Activated CD8-positive, alpha-beta memory T cell treated with anti-CD3 and anti-CD28 coated beads, Interleukin-2, amount 10 ng/mL, durations not matched to agents 7 days and 5 days (primary cell): ENCODE results near the gene KYAT1. TPM values are rescaled to one million over a fixed set of nuclear protein-coding genes. Genes with fewer than 3 reads are reported as not detected.

Experiments
- ATAC-seq: fragments of 150-1000 bp; cut with Tn5 transposase; one replicate; pipeline ENCODE4 v1.10.0; 2021; ENCODE audit warnings: moderate library complexity
- CTCF ChIA-PET: fragments of 350-600 bp; sonication (Branson Sonifier 250); formaldehyde crosslinking; loops from one replicate; lab custom pipeline; 2021; ENCODE audit warnings: antibody characterized with exemption; lab: Charles Lee
- DNase-seq: peaks from one replicate; pipeline ENCODE4 v3.0.0-alpha.2; 2020
- H3K27ac Mint-ChIP-seq: one replicate; pipeline ENCODE4 v1.8.0; 2021; ENCODE audit warnings: mild to moderate bottlenecking, mixed read lengths
- H3K27me3 Mint-ChIP-seq: one replicate; pipeline ENCODE4 v1.8.0; 2021; ENCODE audit warnings: mixed read lengths
- H3K36me3 Mint-ChIP-seq: one replicate; pipeline ENCODE4 v1.8.0; 2021; ENCODE audit warnings: mild to moderate bottlenecking, mixed read lengths
- H3K4me1 Mint-ChIP-seq: one replicate; pipeline ENCODE4 v1.8.0; 2021; ENCODE audit warnings: mixed read lengths
- H3K4me3 Mint-ChIP-seq: one replicate; pipeline ENCODE4 v1.8.0; 2021; ENCODE audit warnings: mild to moderate bottlenecking, moderate library complexity, mixed read lengths
- H3K9me3 Mint-ChIP-seq: one replicate; pipeline ENCODE4 v1.8.0; 2022; ENCODE audit warnings: low read depth, mixed read lengths
- total RNA-seq, 2 experiments: library from RNA; stranded (reverse); gene quantifications; one replicate each; pipeline ENCODE4 v1.2.3, GENCODE V29; 2021

Gene KYAT1
- total RNA-seq, 2 experiments from 2014 or later = 12.7 to 20.6 TPM

- H3K27me3 Mint-ChIP-seq = no peaks in the 10 kb centered on the region
- peaks cover 1% of the 10 kb centered on the region for H3K9me3 Mint-ChIP-seq
- ATAC-seq (peak; percentile 98), DNase-seq (peak; percentile 92)
- H3K36me3 Mint-ChIP-seq = peaks cover 5% of the 10 kb centered on the region
- H3K4me3 Mint-ChIP-seq = peak within 1 kb of the TSS; percentile 90
- peaks cover 17% of the 10 kb centered on the region for H3K4me1 Mint-ChIP-seq
- H3K27ac Mint-ChIP-seq = peak within 1 kb of the TSS; percentile 91
- CTCF ChIA-PET = interaction anchor here (1.1 to 2.4 kb wide), 2 partner anchors 11 to 15 kb away, joined by 3 to 10 read pairs; partner anchors contain the start of gene ZER1
These were observed 94.8 kb downstream of the KYAT1 start, which contains the start of gene TBC1D13 for GRCh38 chr9:128786681-128787601. TBC1D13 (plus strand) TSS chr9:128787253; CDS start chr9:128787354, 101 bp downstream.

GRCh38 chr9:128785427-128785826 lies 96.3 kb downstream of the KYAT1 start:
- Mint-ChIP-seq H3K4me1 (peaks cover 21% of the 10 kb centered on the region), H3K4me3 (no peak overlapping the region), H3K9me3 (peaks cover 1% of the 10 kb centered on the region), H3K36me3 (peaks cover 4% of the 10 kb centered on the region), H3K27me3 (no peaks in the 10 kb centered on the region), H3K27ac (no peak overlapping the region)
- CTCF ChIA-PET = interaction anchor here (2.4 kb wide), 1 partner anchor 14 kb away, joined by 10 read pairs; the partner anchor contains the start of gene ZER1
- no peak for DNase-seq
- no peak for ATAC-seq

Other genes starting within 250 kb of the KYAT1 start
- 10 to 100 TPM; 52.5 to 67.8 TPM for gene DYNC2I2, start 225.1 kb downstream of the KYAT1 start, total RNA-seq
- gene SET, start 192.7 kb downstream of the KYAT1 start, total RNA-seq = 100 to 1,000 TPM; 436 to 623 TPM
- gene PKN3, start 179.4 kb downstream of the KYAT1 start, total RNA-seq = 1 to 10 TPM; 8.1 to 9.1 TPM
- 10 to 100 TPM; 67.8 to 90.0 TPM for gene ZDHHC12, start 157.8 kb downstream of the KYAT1 start, total RNA-seq
- 10 to 100 TPM; 17.7 to 18.2 TPM for gene ZER1, start 110.0 kb downstream of the KYAT1 start, total RNA-seq
- gene TBC1D13, start 94.7 kb downstream of the KYAT1 start, total RNA-seq = 10 to 100 TPM; 21.5 to 22.2 TPM
- gene ENDOG, start 63.5 kb downstream of the KYAT1 start, total RNA-seq = 10 to 100 TPM; 19.0 to 22.3 TPM
- 100 to 1,000 TPM in 1 of 2 experiments, 10 to 100 TPM in 1; 83.3 to 104 TPM for gene SPOUT1, start 52.2 kb downstream of the KYAT1 start, total RNA-seq
- gene LRRC8A, start 183 bp upstream of the KYAT1 start, total RNA-seq = 10 to 100 TPM; 25.6 to 26.7 TPM
- under 1 TPM; 0.47 to 0.63 TPM for gene PHYHD1, start 39.0 kb upstream of the KYAT1 start, total RNA-seq
- gene DOLK, start 65.7 kb upstream of the KYAT1 start, total RNA-seq = 10 to 100 TPM in 1 of 2 experiments, 1 to 10 TPM in 1; 7.7 to 11.1 TPM
- gene NUP188, start 65.7 kb upstream of the KYAT1 start, total RNA-seq = 100 to 1,000 TPM in 1 of 2 experiments, 10 to 100 TPM in 1; 88.0 to 108 TPM
- gene SH3GLB2, start 146.4 kb upstream of the KYAT1 start, total RNA-seq = 10 to 100 TPM; 76.8 to 93.4 TPM
- 10 to 100 TPM; 39.3 to 51.3 TPM for gene MIGA2, start 154.7 kb upstream of the KYAT1 start, total RNA-seq
- 10 to 100 TPM; 18.5 to 23.7 TPM for gene DOLPP1, start 199.2 kb upstream of the KYAT1 start, total RNA-seq
- 10 to 100 TPM; 14.1 to 17.6 TPM for gene CRAT, start 228.8 kb upstream of the KYAT1 start, total RNA-seq
- gene PTPA, start 229.5 kb upstream of the KYAT1 start, total RNA-seq = 100 to 1,000 TPM; 115 to 129 TPM